ENCODE data around the gene HMCN2.

HMCN2 gene

DNA sequence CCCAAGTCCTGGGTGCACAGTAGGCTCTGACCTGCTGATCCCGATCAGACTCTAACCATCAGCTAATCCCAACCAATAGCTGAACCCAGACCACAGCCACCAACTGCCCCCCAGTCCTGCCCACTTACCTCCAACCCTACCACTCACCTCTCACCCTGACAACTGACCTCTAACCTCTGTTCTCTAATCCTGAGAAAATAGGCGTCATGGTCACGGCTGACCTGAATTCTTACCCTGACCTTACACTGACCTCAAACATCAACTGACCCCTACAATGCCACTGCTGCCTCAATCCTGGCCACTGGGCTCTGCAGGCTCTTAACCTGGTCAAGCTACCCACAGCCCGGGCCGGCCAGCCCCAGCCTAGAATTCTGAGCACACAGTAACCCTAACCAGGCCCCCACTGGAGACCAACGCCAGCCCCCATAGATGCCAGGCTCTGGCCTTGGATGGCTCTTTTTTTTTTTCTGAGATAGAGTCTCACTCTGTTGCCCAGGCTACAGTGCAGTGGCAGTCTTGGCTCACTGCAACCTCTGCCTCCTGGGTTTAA, 115.4 kb downstream of the HMCN2 start:
- DNase-seq (ENCODE audit: low spot score) = no peak
- TF ChIP-seq, protein P1, sequence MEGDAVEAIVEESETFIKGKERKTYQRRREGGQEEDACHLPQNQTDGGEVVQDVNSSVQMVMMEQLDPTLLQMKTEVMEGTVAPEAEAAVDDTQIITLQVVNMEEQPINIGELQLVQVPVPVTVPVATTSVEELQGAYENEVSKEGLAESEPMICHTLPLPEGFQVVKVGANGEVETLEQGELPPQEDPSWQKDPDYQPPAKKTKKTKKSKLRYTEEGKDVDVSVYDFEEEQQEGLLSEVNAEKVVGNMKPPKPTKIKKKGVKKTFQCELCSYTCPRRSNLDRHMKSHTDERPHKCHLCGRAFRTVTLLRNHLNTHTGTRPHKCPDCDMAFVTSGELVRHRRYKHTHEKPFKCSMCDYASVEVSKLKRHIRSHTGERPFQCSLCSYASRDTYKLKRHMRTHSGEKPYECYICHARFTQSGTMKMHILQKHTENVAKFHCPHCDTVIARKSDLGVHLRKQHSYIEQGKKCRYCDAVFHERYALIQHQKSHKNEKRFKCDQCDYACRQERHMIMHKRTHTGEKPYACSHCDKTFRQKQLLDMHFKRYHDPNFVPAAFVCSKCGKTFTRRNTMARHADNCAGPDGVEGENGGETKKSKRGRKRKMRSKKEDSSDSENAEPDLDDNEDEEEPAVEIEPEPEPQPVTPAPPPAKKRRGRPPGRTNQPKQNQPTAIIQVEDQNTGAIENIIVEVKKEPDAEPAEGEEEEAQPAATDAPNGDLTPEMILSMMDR (IDR thresholded peaks at IDR 0.05; ENCODE audit: extremely low read depth, insufficient read depth, missing control alignments) = no peak
- in situ Hi-C loops (cut with MboI; ENCODE audit: low pct_unique_long_range_greater_than_20kb, low sequenced_read_pairs, unreplicated experiment) = no loop called here

DNA sequence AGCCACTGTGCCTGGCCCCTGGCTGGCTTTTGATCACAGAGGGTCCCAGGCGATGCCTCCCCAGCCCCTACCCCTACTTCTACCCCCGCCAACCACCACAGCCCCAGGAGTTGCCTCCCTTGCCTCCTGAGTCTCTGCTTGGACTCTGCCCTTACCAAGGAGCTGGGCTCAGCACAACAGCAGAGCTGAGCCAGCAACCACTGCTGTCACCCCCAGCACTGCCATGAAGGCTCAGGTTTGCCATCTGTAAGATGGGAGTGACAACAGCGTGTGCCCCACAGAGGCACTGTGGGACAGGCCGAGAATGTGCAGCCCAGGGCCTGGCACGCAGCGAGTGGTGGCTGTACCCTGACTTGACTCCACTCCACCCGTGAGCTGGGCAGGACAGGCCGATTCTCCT, 116.1 kb downstream of the HMCN2 start:
- TF ChIP-seq, protein P1 (IDR thresholded peaks at IDR 0.05; ENCODE audit: extremely low read depth, insufficient read depth, missing control alignments) = no peak
- in situ Hi-C loops (cut with MboI; ENCODE audit: low pct_unique_long_range_greater_than_20kb, low sequenced_read_pairs, unreplicated experiment) = no loop called here
- DNase-seq (ENCODE audit: low spot score) = no peak

DNA sequence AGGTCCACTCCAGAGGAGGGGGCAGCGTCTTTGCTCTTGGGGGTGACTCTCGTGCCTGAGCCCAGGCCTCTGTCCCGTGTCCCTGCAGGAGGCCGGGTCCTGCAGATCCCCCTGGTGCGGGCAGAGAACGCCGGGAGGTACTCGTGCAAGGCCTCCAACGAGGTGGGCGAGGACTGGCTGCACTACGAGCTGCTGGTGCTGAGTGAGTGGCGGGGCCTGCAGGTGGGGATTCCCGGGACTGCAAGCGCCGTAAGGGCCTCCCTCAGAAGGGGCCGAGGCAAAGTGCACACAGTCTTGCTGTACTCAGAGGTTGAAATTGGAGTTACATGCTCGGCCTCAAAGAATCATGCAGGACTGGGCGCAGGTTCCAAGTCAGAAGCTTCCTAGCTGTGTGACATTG, 116.5 kb downstream of the HMCN2 start:
- in situ Hi-C loops (cut with MboI; ENCODE audit: low pct_unique_long_range_greater_than_20kb, low sequenced_read_pairs, unreplicated experiment) = no loop called here
- no peak for DNase-seq (ENCODE audit: low spot score)
- TF ChIP-seq, protein P1 (IDR thresholded peaks at IDR 0.05; ENCODE audit: extremely low read depth, insufficient read depth, missing control alignments) = no peak

DNA sequence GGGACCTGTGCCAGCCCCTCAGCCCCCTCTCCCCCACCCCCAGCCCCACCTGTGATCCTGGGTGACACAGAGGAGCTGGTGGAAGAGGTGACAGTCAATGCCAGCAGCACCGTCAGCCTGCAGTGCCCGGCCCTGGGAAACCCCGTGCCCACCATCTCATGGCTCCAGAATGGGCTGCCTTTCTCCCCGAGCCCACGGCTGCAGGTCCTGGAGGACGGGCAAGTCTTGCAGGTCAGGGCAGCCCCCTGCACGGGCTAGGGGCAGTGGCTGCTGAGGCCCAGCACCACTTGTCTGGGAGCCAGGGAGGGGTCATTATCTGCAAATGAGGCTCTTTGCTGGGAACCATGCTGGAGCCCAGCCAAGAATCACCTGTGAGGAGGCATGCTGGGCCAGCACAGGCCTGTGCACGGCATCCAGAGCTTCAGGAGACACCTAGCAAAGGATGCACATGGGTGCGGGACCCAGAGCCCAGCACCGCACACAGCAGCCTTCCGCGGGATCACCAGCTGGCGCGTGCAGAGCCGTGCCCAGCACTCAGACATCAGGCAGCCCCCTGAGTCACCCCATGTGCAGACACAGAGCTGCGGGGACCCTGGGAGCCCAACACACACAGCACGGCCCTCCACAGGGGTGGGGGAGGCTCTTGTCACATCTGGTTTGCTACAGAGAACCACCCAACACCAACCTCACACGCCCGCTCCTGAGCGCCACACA, 117.2 kb downstream of the HMCN2 start:
- in situ Hi-C loops (cut with MboI; ENCODE audit: low pct_unique_long_range_greater_than_20kb, low sequenced_read_pairs, unreplicated experiment) = no loop called here
- TF ChIP-seq, protein P1 (IDR thresholded peaks at IDR 0.05; ENCODE audit: extremely low read depth, insufficient read depth, missing control alignments) = no peak
- no peak for DNase-seq (ENCODE audit: low spot score)

DNA sequence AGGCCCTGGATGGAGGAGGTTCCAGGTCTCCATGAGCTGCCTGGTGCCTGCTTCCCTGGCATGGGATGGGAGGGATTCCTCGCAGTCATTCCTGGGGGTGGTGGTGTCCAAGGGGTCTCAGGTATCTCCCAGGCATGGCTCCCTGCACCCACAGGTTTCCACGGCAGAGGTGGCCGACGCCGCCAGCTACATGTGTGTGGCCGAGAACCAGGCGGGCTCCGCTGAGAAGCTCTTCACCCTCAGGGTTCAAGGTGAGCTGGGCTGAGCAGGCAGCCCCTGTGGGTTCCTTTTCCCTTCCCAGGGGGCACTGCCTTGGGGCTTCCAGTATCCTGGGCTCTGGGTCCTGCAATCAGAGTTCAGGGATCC, 117.8 kb downstream of the HMCN2 start:
- in situ Hi-C loops (cut with MboI; ENCODE audit: low pct_unique_long_range_greater_than_20kb, low sequenced_read_pairs, unreplicated experiment) = no loop called here
- TF ChIP-seq, protein P1 (IDR thresholded peaks at IDR 0.05; ENCODE audit: extremely low read depth, insufficient read depth, missing control alignments) = no peak
- no peak for DNase-seq (ENCODE audit: low spot score)

DNA sequence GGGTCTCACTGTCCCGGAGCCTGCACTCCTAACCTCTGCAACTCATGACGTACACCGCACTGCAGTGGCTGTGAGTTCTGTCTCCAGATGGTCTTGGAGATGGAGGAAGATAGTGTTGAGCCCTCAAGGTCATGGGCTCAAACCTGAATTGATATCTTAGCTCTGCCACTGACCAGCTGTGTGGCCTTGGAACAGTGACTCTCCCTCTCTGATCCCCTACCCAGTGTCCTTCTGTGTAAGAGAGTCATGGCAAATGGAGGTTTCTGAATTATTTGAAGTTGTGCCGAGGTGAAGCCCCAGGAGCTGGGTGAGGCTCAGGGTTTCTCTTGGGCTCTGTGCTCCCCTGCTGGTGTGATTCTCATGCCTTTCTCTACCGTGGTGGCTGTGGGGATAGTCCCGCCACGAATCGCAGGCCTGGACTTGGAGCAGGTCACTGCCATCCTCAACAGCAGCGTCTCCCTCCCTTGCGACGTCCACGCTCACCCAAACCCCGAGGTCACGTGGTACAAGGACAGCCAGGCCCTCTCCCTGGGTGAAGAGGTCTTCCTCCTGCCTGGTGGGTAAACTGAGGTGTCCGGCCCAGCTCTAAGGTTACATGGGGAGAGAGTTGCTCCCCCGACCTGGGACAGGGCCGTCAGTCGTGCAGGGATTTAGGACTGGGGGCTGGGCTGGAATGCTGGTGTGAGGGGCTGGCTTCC, 118.6 kb downstream of the HMCN2 start:
- TF ChIP-seq, protein P1 (IDR thresholded peaks at IDR 0.05; ENCODE audit: extremely low read depth, insufficient read depth, missing control alignments) = no peak
- DNase-seq (ENCODE audit: low spot score) = no peak
- in situ Hi-C loops (cut with MboI; ENCODE audit: low pct_unique_long_range_greater_than_20kb, low sequenced_read_pairs, unreplicated experiment) = no loop called here

All from GM13977 (cell line).